HG03520 (cell line): Measurements from ENCODE around the gene ADGRL3.

Experiments
- ATAC-seq: cut with Tn5 transposase; IDR thresholded peaks from one replicate; pipeline ENCODE4 v1.9.1; 2021; ENCODE audit warnings: mild to moderate bottlenecking, moderate library complexity; ENCODE audit not compliant: unreplicated experiment

The ADGRL3 gene

GRCh38 chr4:61531188-61531587, 331.1 kb downstream of the ADGRL3 start:
- no peak for ATAC-seq

GRCh38 chr4:61532336-61533000, 332.3 kb downstream of the ADGRL3 start:
- no peak for ATAC-seq

- ATAC-seq, result no peak
Observed at GRCh38 chr4:61533140-61533539, 333.0 kb downstream of the ADGRL3 start.

- no peak for ATAC-seq
Observed at GRCh38 chr4:61540944-61541343, 340.8 kb downstream of the ADGRL3 start.

GRCh38 chr4:61541459-61541858, 341.3 kb downstream of the ADGRL3 start:
- no peak for ATAC-seq

GRCh38 chr4:61543976-61544375, 343.9 kb downstream of the ADGRL3 start:
- ATAC-seq, result no peak

- ATAC-seq, result no peak
Observed at GRCh38 chr4:61545902-61546480, 345.9 kb downstream of the ADGRL3 start.

- ATAC-seq, result no peak
Observed at GRCh38 chr4:61549336-61549735, 349.2 kb downstream of the ADGRL3 start.

- ATAC-seq, result no peak
Observed at GRCh38 chr4:61553557-61554125, 353.5 kb downstream of the ADGRL3 start.

- ATAC-seq, result no peak
Observed at GRCh38 chr4:61555789-61556188, 355.7 kb downstream of the ADGRL3 start.

- no peak for ATAC-seq
Observed at GRCh38 chr4:61556277-61556676, 356.2 kb downstream of the ADGRL3 start.

- no peak for ATAC-seq
Observed at GRCh38 chr4:61559396-61559795, 359.3 kb downstream of the ADGRL3 start.

- no peak for ATAC-seq
Observed at GRCh38 chr4:61561028-61561427, 360.9 kb downstream of the ADGRL3 start.

- no peak for ATAC-seq
Observed at GRCh38 chr4:61571761-61572559, 371.8 kb downstream of the ADGRL3 start.

GRCh38 chr4:61575796-61576195, 375.7 kb downstream of the ADGRL3 start:
- ATAC-seq, result no peak

- ATAC-seq, result no peak
Observed at GRCh38 chr4:61579786-61580185, 379.7 kb downstream of the ADGRL3 start.

- no peak for ATAC-seq
Observed at GRCh38 chr4:61580721-61581377, 380.7 kb downstream of the ADGRL3 start.

GRCh38 chr4:61583696-61584095, 383.6 kb downstream of the ADGRL3 start:
- ATAC-seq, result no peak

- no peak for ATAC-seq
Observed at GRCh38 chr4:61588621-61589402, 388.7 kb downstream of the ADGRL3 start.

GRCh38 chr4:61590881-61591280, 390.8 kb downstream of the ADGRL3 start:
- no peak for ATAC-seq
